HCT116 (cell line): ENCODE data around the gene SYNDIG1. TPM values are rescaled to one million over a fixed set of nuclear protein-coding genes. Genes with fewer than 3 reads are reported as not detected.

Source experiments
- ATAC-seq: fragments of 200-7000 bp; cut with Tn5 transposase; 2 replicates; pipeline ENCODE4 v1.9.1; 2020; ENCODE audit warnings: mild to moderate bottlenecking, moderate library complexity
- BruUV-seq: library from RNA; stranded (reverse); fragments of 400-500 nt; replicated peaks from 2 replicates; lab custom pipeline; 2021; lab: Mats Ljungman, UMichigan
- CTCF ChIA-PET: fragments of 300-600 bp; sonication (Branson Sonifier 250); formaldehyde crosslinking; loops from one replicate; lab custom pipeline; 2021; ENCODE audit warnings: antibody characterized with exemption; lab: Charles Lee
- POLR2A ChIA-PET: fragments of 300-600, 350-600 bp; sonication (Branson Sonifier 250); formaldehyde crosslinking; loops from one replicate; lab custom pipeline; 2021; ENCODE audit warnings: antibody characterized with exemption; lab: Charles Lee
- RAD21 ChIA-PET, 2 experiments: fragments of 300-600 bp; sonication (Branson Sonifier 250); formaldehyde crosslinking; loops; one replicate each; lab custom pipeline; 2023; ENCODE audit warnings: low total read pairs in 2 of 2; ENCODE audit not compliant: uncharacterized antibody in 2 of 2, unreplicated experiment in 2 of 2, low non-redundant PET in 1 of 2; lab: Charles Lee
- DNase-seq: peaks from one replicate; pipeline ENCODE4 v3.0.0-alpha.2; 2010; ENCODE audit warnings: low read depth, low spot score
- H2AFZ ChIP-seq: fragments of 200-600 bp; shearing (Covaris generic), sonication (generic); 2 replicates; pipeline ENCODE4 v1.6.1; 2017; ENCODE audit warnings: low read depth, mixed run types, mixed read lengths, antibody characterized with exemption, low read length; ENCODE audit not compliant: poor library complexity, severe bottlenecking
- H3K27ac ChIP-seq: 2 replicates; pipeline ENCODE4 v1.5.1; 2012; ENCODE audit warnings: low read depth, low read length
- H3K27me3 ChIP-seq: fragments of 200-600 bp; sonication (generic); 2 replicates; pipeline ENCODE4 v1.6.1; 2016; ENCODE audit warnings: mixed run types, low read length, mixed read lengths; ENCODE audit not compliant: insufficient read depth
- H3K36me3 ChIP-seq, 2 experiments: fragments of 200-500 bp in 1 of 2; fragments of 200-600 bp in 1 of 2; sonication (Bioruptor generic) in 1 of 2; sonication (generic) in 1 of 2; 2 replicates each; pipeline versions ENCODE4 v1.5.1 to v1.6.1; 2014 to 2016; ENCODE audit warnings: low read length in 2 of 2, inconsistent platforms in 1 of 2, mixed read lengths in 1 of 2, mixed run types in 1 of 2; ENCODE audit not compliant: insufficient read depth in 2 of 2, control insufficient read depth in 1 of 2
- H3K4me1 ChIP-seq, 2 experiments: fragments of 200-600 bp in 1 of 2; sonication (generic) in 1 of 2; 2 replicates each; pipeline versions ENCODE4 v1.5.1 to v1.6.1; 2012 to 2017; ENCODE audit warnings: low read length in 2 of 2, inconsistent platforms in 1 of 2, mild to moderate bottlenecking in 1 of 2, mixed read lengths in 1 of 2, mixed run types in 1 of 2, moderate library complexity in 1 of 2; ENCODE audit not compliant: insufficient read depth in 2 of 2, control insufficient read depth in 1 of 2
- H3K4me2 ChIP-seq: fragments of 200-600 bp; sonication (generic); 2 replicates; pipeline ENCODE4 v1.6.1; 2017; ENCODE audit warnings: mixed run types, low read length, mixed read lengths
- H3K4me3 ChIP-seq, 2 experiments: fragments of 200-600 bp in 1 of 2; sonication (generic) in 1 of 2; replicated peaks in 1 of 2; 2 replicates each; pipeline ENCODE4 v1.5.1; 2011 to 2016; ENCODE audit warnings: low read length in 2 of 2, control low read depth in 1 of 2, low read depth in 1 of 2, mild to moderate bottlenecking in 1 of 2, mixed read lengths in 1 of 2, mixed run types in 1 of 2
- H3K79me2 ChIP-seq: fragments of 200-600 bp; sonication (generic); 2 replicates; pipeline ENCODE4 v1.6.1; 2017; ENCODE audit warnings: mild to moderate bottlenecking, mixed run types, low read length, moderate library complexity, mixed read lengths; ENCODE audit not compliant: insufficient read depth
- H3K9ac ChIP-seq: fragments of 200-600 bp; sonication (generic); 2 replicates; pipeline ENCODE4 v1.6.1; 2016; ENCODE audit warnings: low read length, mixed read lengths
- H3K9me2 ChIP-seq: fragments of 200-600 bp; sonication (generic), shearing (Covaris generic); 2 replicates; pipeline ENCODE4 v1.6.1; 2017; ENCODE audit warnings: mixed run types, mild to moderate bottlenecking, moderate library complexity; ENCODE audit not compliant: insufficient read depth
- H3K9me3 ChIP-seq, 2 experiments: fragments of 200-500 bp in 1 of 2; fragments of 200-600 bp in 1 of 2; sonication (Bioruptor generic) in 1 of 2; sonication (generic) in 1 of 2; 2 replicates each; pipeline ENCODE4 v1.6.1; 2014 to 2017; ENCODE audit warnings: low read length in 2 of 2, mixed read lengths in 2 of 2, inconsistent platforms in 1 of 2, low read depth in 1 of 2, mild to moderate bottlenecking in 1 of 2, mixed run types in 1 of 2, moderate library complexity in 1 of 2; ENCODE audit not compliant: control insufficient read depth in 1 of 2, insufficient read depth in 1 of 2
- H4K20me1 ChIP-seq: fragments of 200-600 bp; sonication (generic), shearing (Covaris generic); 2 replicates; pipeline ENCODE4 v1.6.1; 2017; ENCODE audit warnings: mixed run types, mild to moderate bottlenecking, moderate library complexity; ENCODE audit not compliant: insufficient read depth
- ATF3 ChIP-seq: IDR thresholded peaks from 2 replicates; pipeline ENCODE4 v1.6.1; 2012
- CBX3 ChIP-seq: IDR thresholded peaks from 2 replicates; pipeline ENCODE4 v1.6.1; 2012; ENCODE audit warnings: low read depth
- CEBPB ChIP-seq: IDR thresholded peaks from 2 replicates; pipeline ENCODE4 v1.6.1; 2012; ENCODE audit warnings: low read depth
- CTCF ChIP-seq, 3 experiments: fragments of 200-600 bp in 1 of 3; sonication (generic) in 1 of 3; IDR thresholded peaks in 2 of 3; conservative IDR thresholded peaks in 1 of 3; 2 replicates each; pipeline ENCODE4 v1.5.1; 2012 to 2017; ENCODE audit warnings: low read depth in 2 of 3, low read length in 2 of 3, antibody characterized with exemption in 1 of 3, borderline replicate concordance in 1 of 3, control low read depth in 1 of 3, mild to moderate bottlenecking in 1 of 3, mixed read lengths in 1 of 3, mixed run types in 1 of 3, moderate library complexity in 1 of 3; ENCODE audit not compliant: insufficient read depth in 1 of 3
- EGR1 ChIP-seq: IDR thresholded peaks from 2 replicates; pipeline ENCODE4 v1.6.1; 2012; ENCODE audit warnings: low read depth
- ELF1 ChIP-seq: IDR thresholded peaks from 2 replicates; pipeline ENCODE4 v1.6.1; 2012; ENCODE audit warnings: low read depth, borderline replicate concordance
- EZH2 ChIP-seq: fragments of 200-600 bp; sonication (generic); IDR thresholded peaks from 2 replicates; pipeline ENCODE4 v1.6.1; 2017; ENCODE audit warnings: antibody characterized with exemption, mixed run types
- EZH2phosphoT487 ChIP-seq: fragments of 200-600 bp; IDR thresholded peaks from 2 replicates; pipeline ENCODE4 v1.6.1; 2018; ENCODE audit warnings: antibody characterized with exemption, borderline replicate concordance
- FOSL1 ChIP-seq: IDR thresholded peaks from 2 replicates; pipeline ENCODE4 v1.6.1; 2012; ENCODE audit warnings: low read depth
- JUND ChIP-seq: IDR thresholded peaks from 2 replicates; pipeline ENCODE4 v1.6.1; 2012
- POLR2AphosphoS5 ChIP-seq: IDR thresholded peaks from 2 replicates; pipeline ENCODE4 v1.6.1; 2011; ENCODE audit warnings: mild to moderate bottlenecking, low read depth, low read length, moderate library complexity
- SIN3A ChIP-seq: IDR thresholded peaks from 2 replicates; pipeline ENCODE4 v1.6.1; 2012; ENCODE audit warnings: low read depth
- SP1 ChIP-seq: IDR thresholded peaks from 2 replicates; pipeline ENCODE4 v1.6.1; 2012; ENCODE audit warnings: low read depth
- SRF ChIP-seq: IDR thresholded peaks from 2 replicates; pipeline ENCODE4 v1.6.1; 2012; ENCODE audit warnings: low read depth
- TCF7L2 ChIP-seq: IDR thresholded peaks from 2 replicates; pipeline ENCODE4 v1.7.0; 2011; ENCODE audit warnings: borderline replicate concordance, inconsistent platforms; ENCODE audit not compliant: insufficient read depth, insufficient read length; ENCODE audit errors: extremely low read depth
- YY1 ChIP-seq: IDR thresholded peaks from 2 replicates; pipeline ENCODE4 v1.6.1; 2011; ENCODE audit warnings: low read length, low read depth, moderate library complexity, mild to moderate bottlenecking; ENCODE audit not compliant: insufficient replicate concordance; ENCODE audit errors: extremely low read depth
- ZBTB33 ChIP-seq: IDR thresholded peaks from 2 replicates; pipeline ENCODE4 v1.6.1; 2011; ENCODE audit warnings: mild to moderate bottlenecking, low read length, moderate library complexity; ENCODE audit not compliant: insufficient replicate concordance; ENCODE audit errors: extremely low read depth
- intact Hi-C: fragments of 100-400 bp; cut with micrococcal nuclease; formaldehyde crosslinking; loops from 2 replicates; pipeline ENCODE4 v1.10.0; 2022
- total RNA-seq: library from RNA; stranded (reverse); gene quantifications from one replicate; pipeline ENCODE4 v1.2.1, GENCODE V29; 2021; ENCODE audit not compliant: unreplicated experiment

The SYNDIG1 gene
- total RNA-seq, 1 experiment from 2014 or later = not detected

- Histone ChIP-seq H3K27me3 (peaks cover 37% of the 10 kb centered on the region), H3K9me2 (no peaks in the 10 kb centered on the region), H2AFZ (no peak overlapping the region), H3K79me2 (no peaks in the 10 kb centered on the region), H4K20me1 (no peaks in the 10 kb centered on the region), H3K9me3 (no peaks in the 10 kb centered on the region), H3K4me1 (no peaks in the 10 kb centered on the region), H3K9ac (no peak overlapping the region), H3K36me3 (no peaks in the 10 kb centered on the region), H3K27ac (no peak overlapping the region), H3K4me3 (no peak overlapping the region), H3K4me2 (no peak overlapping the region)
- no peak for TF ChIP-seq EZH2
- TF ChIP-seq CBX3 = no peak
- TF ChIP-seq CEBPB = no peak
- no peak for TF ChIP-seq EGR1
- TF ChIP-seq POLR2AphosphoS5 = no peak
- no peak for TF ChIP-seq SIN3A
- no peak for TF ChIP-seq EZH2phosphoT487
- no peak for TF ChIP-seq YY1
- no peak for TF ChIP-seq ATF3
- TF ChIP-seq CTCF (IDR thresholded peaks at IDR 0.05 in 2 of 3, conservative IDR thresholded peaks at IDR 0.05 in 1 of 3; ENCODE audit: borderline replicate concordance in 1 of 3, insufficient read depth in 1 of 3, low read depth in 2 of 3, low read length in 2 of 3) = no peak
- no peak for TF ChIP-seq TCF7L2
- no peak for TF ChIP-seq FOSL1
- no peak for TF ChIP-seq ZBTB33
- no peak for TF ChIP-seq SP1
- no peak for TF ChIP-seq ELF1
- no peak for TF ChIP-seq SRF
- no peak for TF ChIP-seq JUND
- POLR2A ChIA-PET = no interaction called here
- RAD21 ChIA-PET = no interaction called here
- no TSS peak for BruUV-seq
- intact Hi-C loops = no loop called here
- DNase-seq (no peak), ATAC-seq (no peak)
- CTCF ChIA-PET = no interaction called here
Observed at GRCh38 chr20:24587384-24588046, 118.1 kb downstream of the SYNDIG1 start.
